Astrocyte of the spinal cord (primary cell): ENCODE measurements around the gene PKNOX2.
A peak's percentile ranks its signal among the peaks of the same experiment; 100 is the strongest.

Experiments used
- DNase-seq: peaks from one replicate; pipeline ENCODE4 v3.0.0; 2011; ENCODE audit warnings: low read depth, low spot score
- H3K4me3 ChIP-seq: 2 replicates; pipeline ENCODE4 v1.5.1; 2011; ENCODE audit warnings: low read depth, mild to moderate bottlenecking, low read length, moderate library complexity
- CTCF ChIP-seq: IDR thresholded peaks from 2 replicates; pipeline ENCODE4 v1.5.1; 2012; ENCODE audit warnings: low read depth, mild to moderate bottlenecking, low read length, inconsistent platforms
- in situ Hi-C: cut with HindIII; loops from 2 replicates; pipeline ENCODE4 v1.10.0; 2017; ENCODE audit warnings: low sequenced_read_pairs

PKNOX2 gene

GRCh38 chr11:125404811-125405790, 240.6 kb downstream of the PKNOX2 start:
- in situ Hi-C loops: no loop called here
- peak; percentile 32 for DNase-seq
- no peak overlapping the region for H3K4me3 ChIP-seq
- TF ChIP-seq CTCF: peak; percentile 98

- no peak for TF ChIP-seq CTCF
- H3K4me3 ChIP-seq: no peak overlapping the region
- no peak for DNase-seq
- in situ Hi-C loops: no loop called here
Observed at GRCh38 chr11:125407046-125407445, 242.5 kb downstream of the PKNOX2 start.

GRCh38 chr11:125408311-125408711, 243.8 kb downstream of the PKNOX2 start:
- H3K4me3 ChIP-seq: no peak overlapping the region
- no peak for TF ChIP-seq CTCF
- in situ Hi-C loops: no loop called here
- no peak for DNase-seq

GRCh38 chr11:125410091-125410490, 245.5 kb downstream of the PKNOX2 start:
- in situ Hi-C loops: no loop called here
- no peak for TF ChIP-seq CTCF
- no peak overlapping the region for H3K4me3 ChIP-seq
- DNase-seq: no peak

GRCh38 chr11:125412177-125412496, 247.6 kb downstream of the PKNOX2 start:
- no peak overlapping the region for H3K4me3 ChIP-seq
- no peak for DNase-seq
- TF ChIP-seq CTCF: no peak
- in situ Hi-C loops: no loop called here

- in situ Hi-C loops: no loop called here
- no peak overlapping the region for H3K4me3 ChIP-seq
- DNase-seq: no peak
- no peak for TF ChIP-seq CTCF
Observed at GRCh38 chr11:125412509-125412908, 248.0 kb downstream of the PKNOX2 start.
